HepG2 (cell line): ENCODE data around the gene RNPEPL1. TPM values are rescaled to one million over a fixed set of nuclear protein-coding genes. Genes with fewer than 3 reads are reported as not detected.
A peak's percentile ranks its signal among the peaks of the same experiment; 100 is the strongest.

ENCODE experiments used
- ARID4A ChIP-seq: sonication (generic); formaldehyde crosslinking; IDR thresholded peaks from 2 replicates; pipeline ENCODE4 v1.5.0; 2020; ENCODE audit warnings: mild to moderate bottlenecking, missing genetic modification reagents, borderline replicate concordance
- CSRNP2 ChIP-seq: sonication (generic); formaldehyde crosslinking; conservative IDR thresholded peaks from 2 replicates; pipeline ENCODE4 v1.8.0; 2022; ENCODE audit warnings: low read depth, missing genetic modification reagents
- DPF2 ChIP-seq: sonication (generic); formaldehyde crosslinking; IDR thresholded peaks from 2 replicates; pipeline ENCODE4 v1.4.0; 2020; ENCODE audit warnings: mild to moderate bottlenecking, low read depth, missing genetic modification reagents, borderline replicate concordance
- GABPB1 ChIP-seq: IDR thresholded peaks from 2 replicates; pipeline ENCODE4 v1.6.1; 2016; ENCODE audit warnings: mild to moderate bottlenecking, missing genetic modification reagents, moderate library complexity, missing compliant biosample characterization
- MNT ChIP-seq: fragments of 450-650 bp; IDR thresholded peaks from 2 replicates; pipeline ENCODE4 v1.6.1; 2016
- MTERF4 ChIP-seq: sonication (generic); formaldehyde crosslinking; IDR thresholded peaks from 2 replicates; pipeline ENCODE4 v1.8.0; 2023; ENCODE audit warnings: mild to moderate bottlenecking, missing genetic modification reagents
- MYC ChIP-seq: sonication (generic); formaldehyde crosslinking; IDR thresholded peaks from 2 replicates; pipeline ENCODE4 v1.9.0; 2021; ENCODE audit warnings: missing genetic modification reagents, borderline replicate concordance
- MYPOP ChIP-seq: sonication (generic); formaldehyde crosslinking; IDR thresholded peaks from 2 replicates; pipeline ENCODE4 v1.8.1; 2023; ENCODE audit warnings: mild to moderate bottlenecking, moderate library complexity, missing genetic modification reagents
- PRDM4 ChIP-seq: sonication (generic); formaldehyde crosslinking; IDR thresholded peaks from 2 replicates; pipeline ENCODE4 v1.9.0; 2021; ENCODE audit warnings: missing genetic modification reagents, borderline replicate concordance
- TFE3 ChIP-seq: IDR thresholded peaks from 2 replicates; pipeline ENCODE4 v1.6.1; 2016
- ZNF546 ChIP-seq: sonication (generic); formaldehyde crosslinking; conservative IDR thresholded peaks from 2 replicates; pipeline ENCODE4 v1.8.1; 2023; ENCODE audit warnings: mild to moderate bottlenecking, missing genetic modification reagents
- ZNF780A ChIP-seq: sonication (generic); formaldehyde crosslinking; IDR thresholded peaks from 2 replicates; pipeline ENCODE4 v1.8.0; 2022; ENCODE audit warnings: mild to moderate bottlenecking, missing genetic modification reagents, moderate library complexity
- ZNF850 ChIP-seq: sonication (generic); formaldehyde crosslinking; conservative IDR thresholded peaks from 2 replicates; pipeline ENCODE4 v1.9.0; 2021; ENCODE audit warnings: mild to moderate bottlenecking, missing genetic modification reagents
- polyA plus RNA-seq, 8 experiments: library from polyadenylated mRNA; depleted of rRNA in 3 of 8; stranded (reverse) in 7 of 8; unstranded in 1 of 8; fragments of >200 nt; fragmentation: Illumina TruSeq in 4 of 8; extraction: Trizol in 4 of 8; gene quantifications; 2 replicates each; pipeline versions ENCODE4 v1.2.1 to v1.2.3, GENCODE V29; 2011 to 2016; ENCODE audit warnings: low read depth in 4 of 8, missing spikeins in 1 of 8, mixed read lengths in 1 of 8; ENCODE audit not compliant: insufficient read depth in 1 of 8
- total RNA-seq, 5 experiments: library from RNA; depleted of rRNA; stranded (reverse); fragments of >200 nt; fragmentation: Illumina TruSeq; extraction: Trizol; gene quantifications; 2 replicates each; pipeline ENCODE4 v1.2.3, GENCODE V29; 2016; ENCODE audit warnings: low read depth in 1 of 5

RNPEPL1 gene
- total and polyA plus RNA-seq, 2 of the 13 experiments (the other 11 are each of a cell fraction or from before 2014, with no cell fraction given): 13.0 to 18.0 TPM

- TF ChIP-seq DPF2 (CRISPR knock-in tag) (no peak), TFE3 (CRISPR knock-in tag) (no peak), CSRNP2 (CRISPR knock-in tag) (no peak), PRDM4 (no peak), MNT (no peak), GABPB1 (CRISPR knock-in tag) (peak; percentile 63), ZNF850 (no peak), ZNF780A (CRISPR knock-in tag) (no peak), ARID4A (peak; percentile 73), MTERF4 (0 out of 2 replicates have a peak, but pooled peaks have one; percentile 67), ZNF546 (no peak), MYC (peak; percentile 57; the same call in 1 of the 2 replicates), MYPOP (CRISPR knock-in tag) (0 out of 2 replicates have a peak, but pooled peaks have one; percentile 56)
These were observed 616 bp downstream of the RNPEPL1 start (continued) for GRCh38 chr2:240568678-240569522.
